ENCODE results near the gene ENTPD7.

DNA sequence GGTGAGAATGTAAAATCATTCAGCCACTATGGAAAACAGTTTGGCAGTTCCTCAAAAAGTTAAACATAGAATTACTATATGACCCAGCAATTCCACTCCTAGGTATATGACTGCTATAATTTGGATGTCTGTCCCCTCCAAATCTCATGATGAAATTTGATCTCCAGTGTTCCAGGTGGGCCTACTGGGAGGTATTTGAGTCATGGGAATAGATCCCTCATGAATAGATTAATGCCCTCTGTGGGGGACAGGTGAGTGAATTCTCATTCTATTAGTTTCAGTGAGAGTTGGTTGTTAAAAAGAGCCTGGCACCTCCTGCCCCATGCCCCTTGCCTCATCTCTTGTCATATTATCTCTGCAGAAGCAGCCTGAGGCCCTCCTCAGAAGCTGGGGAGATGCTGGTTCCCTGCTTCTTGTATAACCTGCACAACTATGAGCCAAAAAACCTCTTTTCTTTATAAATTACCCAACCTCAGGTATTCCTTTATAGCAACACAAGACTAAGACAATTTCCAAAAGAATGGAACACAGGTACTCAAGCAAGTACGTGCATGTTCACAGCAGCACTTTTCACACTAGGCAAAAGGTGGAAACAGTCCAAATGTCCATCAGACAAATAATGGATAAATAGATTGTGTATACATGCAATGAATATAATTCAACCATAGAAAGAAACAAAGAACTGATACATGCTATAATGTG lies 30.2 kb upstream of the ENTPD7 start:
- no peak for TF ChIP-seq EZH2 (IDR thresholded peaks at IDR 0.05; ENCODE audit: borderline replicate concordance, insufficient read depth, low read depth, low read length, poor library complexity, severe bottlenecking)
- TF ChIP-seq, protein P1, sequence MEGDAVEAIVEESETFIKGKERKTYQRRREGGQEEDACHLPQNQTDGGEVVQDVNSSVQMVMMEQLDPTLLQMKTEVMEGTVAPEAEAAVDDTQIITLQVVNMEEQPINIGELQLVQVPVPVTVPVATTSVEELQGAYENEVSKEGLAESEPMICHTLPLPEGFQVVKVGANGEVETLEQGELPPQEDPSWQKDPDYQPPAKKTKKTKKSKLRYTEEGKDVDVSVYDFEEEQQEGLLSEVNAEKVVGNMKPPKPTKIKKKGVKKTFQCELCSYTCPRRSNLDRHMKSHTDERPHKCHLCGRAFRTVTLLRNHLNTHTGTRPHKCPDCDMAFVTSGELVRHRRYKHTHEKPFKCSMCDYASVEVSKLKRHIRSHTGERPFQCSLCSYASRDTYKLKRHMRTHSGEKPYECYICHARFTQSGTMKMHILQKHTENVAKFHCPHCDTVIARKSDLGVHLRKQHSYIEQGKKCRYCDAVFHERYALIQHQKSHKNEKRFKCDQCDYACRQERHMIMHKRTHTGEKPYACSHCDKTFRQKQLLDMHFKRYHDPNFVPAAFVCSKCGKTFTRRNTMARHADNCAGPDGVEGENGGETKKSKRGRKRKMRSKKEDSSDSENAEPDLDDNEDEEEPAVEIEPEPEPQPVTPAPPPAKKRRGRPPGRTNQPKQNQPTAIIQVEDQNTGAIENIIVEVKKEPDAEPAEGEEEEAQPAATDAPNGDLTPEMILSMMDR (IDR thresholded peaks at IDR 0.05) = no peak

Data from B cell (primary cell).